H1 (cell line): ENCODE data around the gene DDX1. TPM values are rescaled to one million over a fixed set of nuclear protein-coding genes. Genes with fewer than 3 reads are reported as not detected.

ENCODE experiments used
- CTCF ChIA-PET: fragments of 300-600 bp; sonication (Branson Sonifier 250); formaldehyde crosslinking; loops from one replicate; lab custom pipeline; 2021; ENCODE audit not compliant: partially characterized antibody; lab: Charles Lee
- POLR2A ChIA-PET: fragments of 300-600 bp; sonication (Branson Sonifier 250); formaldehyde crosslinking; loops from one replicate; lab custom pipeline; 2021; ENCODE audit warnings: inconsistent platforms; ENCODE audit not compliant: partially characterized antibody; lab: Charles Lee
- DNase-seq, 2 experiments: peaks; one replicate each; pipeline versions ENCODE4 v3.0.0 to v3.0.0-alpha.2; 2010 to 2022; ENCODE audit warnings: low spot score in 2 of 2, low read depth in 1 of 2, mixed read lengths in 1 of 2
- FAIRE-seq: peaks from 2 replicates; lab custom pipeline; 2011; peaks lifted over from hg19 to GRCh38; lab: Jason Lieb, UNC
- H2AFZ ChIP-seq: 2 replicates; pipeline ENCODE4 v1.8.1; 2012; ENCODE audit warnings: low read length, inconsistent platforms
- H2AK5ac ChIP-seq: 2 replicates; pipeline ENCODE4 v1.6.1; 2013; ENCODE audit warnings: low read depth, low read length
- H2BK120ac ChIP-seq: replicated peaks from 2 replicates; pipeline ENCODE3; 2013; ENCODE audit warnings: low read depth, low read length, inconsistent platforms
- H2BK12ac ChIP-seq: 2 replicates; pipeline ENCODE4 v1.6.1; 2013; ENCODE audit warnings: low read depth, low read length
- H2BK15ac ChIP-seq: 2 replicates; pipeline ENCODE4 v1.6.1; 2013; ENCODE audit warnings: low read length
- H2BK20ac ChIP-seq: 2 replicates; pipeline ENCODE4 v1.6.1; 2013; ENCODE audit warnings: low read length
- H2BK5ac ChIP-seq: 2 replicates; pipeline ENCODE4 v1.6.1; 2013; ENCODE audit warnings: low read depth, low read length
- H3K14ac ChIP-seq: 2 replicates; pipeline ENCODE4 v1.6.1; 2013; ENCODE audit warnings: inconsistent platforms; ENCODE audit not compliant: insufficient read length
- H3K18ac ChIP-seq: 2 replicates; pipeline ENCODE4 v1.6.1; 2013; ENCODE audit warnings: low read length; ENCODE audit errors: extremely low read depth
- H3K23ac ChIP-seq: 2 replicates; pipeline ENCODE4 v1.6.1; 2013; ENCODE audit warnings: inconsistent platforms; ENCODE audit not compliant: insufficient read length
- H3K23me2 ChIP-seq: 2 replicates; pipeline ENCODE4 v1.6.1; 2013; ENCODE audit warnings: low read depth, low read length
- H3K27ac ChIP-seq: 2 replicates; pipeline ENCODE4 v1.6.1; 2011; ENCODE audit warnings: low read depth, low read length, inconsistent platforms
- H3K27me3 ChIP-seq, 4 experiments: replicated peaks in 1 of 4; 1 replicate in 1 of 4; 2 replicates in 3 of 4; pipeline versions ENCODE4 v1.6.1 to v1.8.1; 2011 to 2013; ENCODE audit warnings: low read length in 3 of 4, mild to moderate bottlenecking in 3 of 4, inconsistent platforms in 2 of 4, mixed read lengths in 2 of 4, moderate library complexity in 1 of 4; ENCODE audit not compliant: control insufficient read depth in 3 of 4, insufficient read depth in 3 of 4; ENCODE audit errors: extremely low read depth in 1 of 4
- H3K36me3 ChIP-seq, 4 experiments: 2 replicates each; pipeline versions ENCODE4 v1.6.1 to v1.8.1; 2011 to 2013; ENCODE audit warnings: mild to moderate bottlenecking in 4 of 4, low read length in 3 of 4, moderate library complexity in 2 of 4, control low read depth in 1 of 4, inconsistent platforms in 1 of 4; ENCODE audit not compliant: insufficient read depth in 4 of 4, control insufficient read depth in 2 of 4
- H3K4ac ChIP-seq: replicated peaks from 2 replicates; pipeline ENCODE3; 2013; ENCODE audit warnings: low read length, low read depth, mixed read lengths, inconsistent platforms; ENCODE audit not compliant: insufficient read length
- H3K4me1 ChIP-seq, 4 experiments: replicated peaks in 1 of 4; 1 replicate in 1 of 4; 2 replicates in 3 of 4; pipeline versions ENCODE4 v1.6.1 to v1.8.1; 2011 to 2013; ENCODE audit warnings: low read length in 3 of 4, inconsistent platforms in 2 of 4, mixed read lengths in 1 of 4; ENCODE audit not compliant: insufficient read depth in 4 of 4, control insufficient read depth in 3 of 4
- H3K4me2 ChIP-seq, 2 experiments: 2 replicates each; pipeline versions ENCODE4 v1.6.1 to v1.8.1; 2011 to 2013; ENCODE audit warnings: low read depth in 2 of 2, low read length in 2 of 2, control low read depth in 1 of 2, inconsistent platforms in 1 of 2, mild to moderate bottlenecking in 1 of 2; ENCODE audit not compliant: insufficient read depth in 1 of 2
- H3K4me3 ChIP-seq, 4 experiments: fragments of 200-600, 300-600 bp in 1 of 4; sonication (generic), shearing (Covaris generic), sonication (Bioruptor Twin) in 1 of 4; 2 replicates each; pipeline versions ENCODE4 v1.5.1 to v1.8.1; 2011 to 2016; ENCODE audit warnings: low read length in 4 of 4, low read depth in 3 of 4, control low read depth in 2 of 4, inconsistent platforms in 2 of 4, mild to moderate bottlenecking in 2 of 4, mixed read lengths in 1 of 4, moderate library complexity in 1 of 4; ENCODE audit not compliant: insufficient read depth in 2 of 4; ENCODE audit errors: extremely low read depth in 1 of 4
- H3K56ac ChIP-seq: replicated peaks from 2 replicates; pipeline ENCODE3; 2013; ENCODE audit warnings: low read depth, mild to moderate bottlenecking, mixed read lengths, low read length, inconsistent platforms; ENCODE audit not compliant: insufficient read length
- H3K79me1 ChIP-seq: 2 replicates; pipeline ENCODE4 v1.6.1; 2013; ENCODE audit warnings: low read depth, low read length, control low read depth
- H3K79me2 ChIP-seq, 2 experiments: 2 replicates each; pipeline versions ENCODE4 v1.6.1 to v1.8.1; 2012 to 2013; ENCODE audit warnings: low read length in 2 of 2, mild to moderate bottlenecking in 2 of 2, inconsistent platforms in 1 of 2; ENCODE audit not compliant: insufficient read depth in 2 of 2, control insufficient read depth in 1 of 2
- H3K9ac ChIP-seq, 4 experiments: replicated peaks in 1 of 4; 1 replicate in 1 of 4; 2 replicates in 3 of 4; pipeline versions ENCODE4 v1.6.1 to v1.8.1; 2011 to 2013; ENCODE audit warnings: low read depth in 3 of 4, low read length in 3 of 4, control low read depth in 2 of 4, mild to moderate bottlenecking in 2 of 4, moderate library complexity in 2 of 4, inconsistent platforms in 1 of 4; ENCODE audit errors: extremely low read depth in 1 of 4
- H3K9me3 ChIP-seq, 2 experiments: 2 replicates each; pipeline versions ENCODE4 v1.6.1 to v1.8.1; 2012 to 2013; ENCODE audit warnings: mild to moderate bottlenecking in 2 of 2, moderate library complexity in 2 of 2, control low read depth in 1 of 2, inconsistent platforms in 1 of 2, low read depth in 1 of 2, low read length in 1 of 2, mixed read lengths in 1 of 2; ENCODE audit not compliant: insufficient read depth in 2 of 2
- H4K20me1 ChIP-seq, 2 experiments: replicated peaks in 1 of 2; 2 replicates each; pipeline versions ENCODE3 to v1.8.1; 2011 to 2013; ENCODE audit warnings: inconsistent platforms in 2 of 2, low read length in 2 of 2, mild to moderate bottlenecking in 1 of 2; ENCODE audit not compliant: insufficient read depth in 2 of 2, control insufficient read depth in 1 of 2
- H4K5ac ChIP-seq: 2 replicates; pipeline ENCODE4 v1.6.1; 2013; ENCODE audit warnings: low read length, low read depth, mixed read lengths, inconsistent platforms; ENCODE audit not compliant: insufficient read length
- H4K8ac ChIP-seq: 2 replicates; pipeline ENCODE4 v1.8.0; 2013; ENCODE audit warnings: mild to moderate bottlenecking, moderate library complexity, low read length, inconsistent platforms; ENCODE audit not compliant: insufficient read depth; ENCODE audit errors: extremely low read depth
- H4K91ac ChIP-seq: replicated peaks from 2 replicates; pipeline ENCODE3; 2013; ENCODE audit warnings: low read length, mixed read lengths, inconsistent platforms; ENCODE audit not compliant: insufficient read length
- CEBPB ChIP-seq: IDR thresholded peaks from 2 replicates; pipeline ENCODE4 v1.6.1; 2012; ENCODE audit warnings: low read depth, low read length
- CTBP2 ChIP-seq: IDR thresholded peaks from 2 replicates; pipeline ENCODE4 v1.7.0; 2011; ENCODE audit warnings: borderline replicate concordance, mild to moderate bottlenecking, moderate library complexity, mixed read lengths, low read length; ENCODE audit not compliant: insufficient read depth, insufficient read length
- GABPA ChIP-seq: IDR thresholded peaks from 2 replicates; pipeline ENCODE4 v1.6.1; 2011; ENCODE audit warnings: mild to moderate bottlenecking, low read length, moderate library complexity, borderline replicate concordance; ENCODE audit not compliant: insufficient read depth
- KDM4A ChIP-seq: IDR thresholded peaks from one replicate; pipeline ENCODE4 v1.7.1; 2012; ENCODE audit warnings: low read depth, mild to moderate bottlenecking, moderate library complexity, low read length, inconsistent platforms; ENCODE audit not compliant: severe bottlenecking
- MAFK ChIP-seq: IDR thresholded peaks from 2 replicates; pipeline ENCODE4 v1.6.1; 2012; ENCODE audit warnings: low read depth, mild to moderate bottlenecking, improper control_type of control experiment, low read length
- RBBP5 ChIP-seq: IDR thresholded peaks from 2 replicates; pipeline ENCODE4 v1.7.1; 2012; ENCODE audit warnings: low read depth, mild to moderate bottlenecking, inconsistent platforms, low read length, moderate library complexity, borderline replicate concordance
- SIX5 ChIP-seq: IDR thresholded peaks from 2 replicates; pipeline ENCODE4 v1.6.1; 2011; ENCODE audit warnings: mild to moderate bottlenecking, low read depth, low read length
- SP1 ChIP-seq: IDR thresholded peaks from 2 replicates; pipeline ENCODE4 v1.6.1; 2011; ENCODE audit warnings: low read depth, low read length
- WGBS, 2 experiments: shearing (Covaris generic) in 1 of 2; methylation state at CpG; one replicate each; pipeline versions ENCODE4 v1.1.6 to v1.1.7; 2013 to 2015; ENCODE audit warnings: low lambda C conversion rate in 2 of 2, mixed read lengths in 2 of 2, inconsistent platforms in 1 of 2, low coverage in 1 of 2, missing lambda C conversion rate in 1 of 2; ENCODE audit not compliant: insufficient replicate concordance in 2 of 2, insufficient coverage in 1 of 2, insufficient read length in 1 of 2; ENCODE audit errors: extremely low coverage in 1 of 2, missing lambda C conversion rate in 1 of 2; 5-methylcytosine and 5-hydroxymethylcytosine counted together
- polyA plus RNA-seq, 7 experiments: library from polyadenylated mRNA; depleted of rRNA in 3 of 7; stranded (reverse) in 5 of 7; unstranded in 2 of 7; fragments of >200 nt in 5 of 7; fragments of 200-250 nt in 2 of 7; gene quantifications; 1 replicate in 5 of 7; 2 replicates in 1 of 7; 4 replicates in 1 of 7; pipeline versions ENCODE4 v1.2.1 to v1.2.3, GENCODE V29; 2011 to 2013; ENCODE audit warnings: missing spikeins in 2 of 7, mixed read lengths in 2 of 7
- total RNA-seq: library from RNA; stranded (reverse); fragmentation: NEBNext Ultra II Directional; extraction: Animal tissue kit (Norgen Biotek cat#: 25700); gene quantifications from 2 replicates; pipeline ENCODE4 v1.2.1, GENCODE V29; 2021
- TF ChIP-seq, protein P1 (sequence below): IDR thresholded peaks from 2 replicates; pipeline ENCODE4 v1.6.1; 2012; ENCODE audit warnings: inconsistent platforms

The DDX1 gene
- total and polyA plus RNA-seq, 2 of the 8 experiments (the other 6 are each of a cell fraction or from before 2014, with no cell fraction given): 51.1 to 161 TPM

DNA sequence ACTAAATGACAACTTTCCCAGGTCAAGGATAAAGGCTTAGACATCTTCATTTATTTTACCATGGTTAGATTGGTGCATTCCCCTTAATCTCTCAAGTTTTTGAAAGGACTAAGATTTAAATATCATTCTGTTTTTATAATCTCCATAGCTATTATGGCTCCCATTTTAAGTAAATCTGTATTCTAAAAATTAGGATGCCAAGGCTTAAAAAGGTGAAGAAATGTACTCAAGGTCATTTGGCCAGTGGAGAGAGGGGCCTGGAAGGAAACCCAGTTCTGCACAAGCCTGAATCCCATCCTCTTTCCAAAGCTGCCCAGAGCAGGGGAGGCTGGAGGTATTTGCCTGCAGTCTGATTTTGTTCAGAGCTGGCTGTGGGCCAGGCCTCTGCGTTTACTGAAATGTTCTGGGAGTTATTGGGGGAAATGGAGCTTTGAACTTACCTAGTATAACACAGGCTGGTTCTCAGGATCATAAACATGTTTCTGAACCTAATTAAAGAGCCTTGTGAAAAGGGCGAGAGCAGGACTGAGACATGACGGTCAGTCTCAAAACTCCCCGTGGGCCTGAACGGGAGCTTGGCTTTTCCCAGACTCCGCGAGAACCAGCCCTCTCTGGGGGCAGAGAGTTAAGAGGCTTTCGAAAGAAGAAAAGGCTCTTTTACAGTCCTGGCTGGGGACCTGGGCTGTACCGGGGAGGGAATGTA is 85.6 kb downstream of the DDX1 start:
- no peak overlapping the region for H3K14ac ChIP-seq
- no peaks in the 10 kb centered on the region; the same call in 1 of the 2 replicates for H3K23me2 ChIP-seq
- no peak overlapping the region for H2BK15ac ChIP-seq
- FAIRE-seq (no peak), DNase-seq (no peak)
- no peak overlapping the region for H3K23ac ChIP-seq
- no peak overlapping the region for H3K4me2 ChIP-seq
- no peak overlapping the region for H3K56ac ChIP-seq
- H2AFZ ChIP-seq: peak overlapping the region; percentile 65; the same call in 1 of the 2 replicates
- no peaks in the 10 kb centered on the region for H4K20me1 ChIP-seq
- ChIA-PET POLR2A (interaction anchor here (1.0 kb wide), 1 partner anchor 70 kb away, joined by 3 read pairs; no protein-coding TSS in a partner anchor), CTCF (interaction anchor here (0.7 to 1.3 kb wide), 4 partner anchors 15 to 71 kb away, joined by 3 to 6 read pairs (median 4); no protein-coding TSS in a partner anchor)
- H3K4ac ChIP-seq: no peak overlapping the region
- peaks cover 0 to 3% (median 0%) of the 10 kb centered on the region in 4 experiments; a peak in 1 of 8 replicates for H3K36me3 ChIP-seq
- no peak overlapping the region for H3K4me3 ChIP-seq
- H3K79me2 ChIP-seq: no peaks in the 10 kb centered on the region
- H3K9ac ChIP-seq: no peak overlapping the region
- H4K91ac ChIP-seq: no peak overlapping the region
- no peaks in the 10 kb centered on the region for H3K27me3 ChIP-seq
- no peak overlapping the region for H3K18ac ChIP-seq
- H2BK5ac ChIP-seq: no peak overlapping the region
- 81% methylated on average over 9 of the region's 9 CpGs; no CpG with 5 or more reads in 1 of the 2 experiments for WGBS, 2 experiments
- H4K8ac ChIP-seq: no peak overlapping the region; the same call in 1 of the 2 replicates
- H4K5ac ChIP-seq: no peak overlapping the region
- no peak overlapping the region for H3K27ac ChIP-seq
- no peak for TF ChIP-seq CTBP2
- no peak for TF ChIP-seq SIX5
- no peak for TF ChIP-seq MAFK
- TF ChIP-seq CEBPB: no peak
- TF ChIP-seq RBBP5: no peak
- no peak for TF ChIP-seq GABPA
- TF ChIP-seq, protein P1, sequence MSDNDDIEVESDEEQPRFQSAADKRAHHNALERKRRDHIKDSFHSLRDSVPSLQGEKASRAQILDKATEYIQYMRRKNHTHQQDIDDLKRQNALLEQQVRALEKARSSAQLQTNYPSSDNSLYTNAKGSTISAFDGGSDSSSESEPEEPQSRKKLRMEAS: no peak
- TF ChIP-seq KDM4A: no peak
- no peak for TF ChIP-seq SP1
- no peak overlapping the region for H2BK12ac ChIP-seq
- H3K9me3 ChIP-seq: peaks cover 10 to 13% of the 10 kb centered on the region in 2 experiments; a peak in 3 of 4 replicates
- no peak overlapping the region for H2BK120ac ChIP-seq
- no peak overlapping the region for H2BK20ac ChIP-seq
- no peaks in the 10 kb centered on the region; a peak in 1 of 7 replicates for H3K4me1 ChIP-seq
- H3K79me1 ChIP-seq: no peaks in the 10 kb centered on the region
- no peak overlapping the region for H2AK5ac ChIP-seq
